GM06990 (cell line): ENCODE data around the gene DZANK1.
A peak's percentile ranks its signal among the peaks of the same experiment; 100 is the strongest.

Experiments
- DNase-seq: peaks from one replicate; pipeline ENCODE4 v3.0.0-alpha.2; 2011; ENCODE audit not compliant: insufficient read length; ENCODE audit errors: extremely low read depth
- H3K27me3 ChIP-seq: replicated peaks from 2 replicates; pipeline ENCODE4 v1.6.0; 2011; ENCODE audit warnings: low read length; ENCODE audit not compliant: control insufficient read depth, insufficient read depth
- H3K36me3 ChIP-seq: 2 replicates; pipeline ENCODE4 v1.5.1; 2011; ENCODE audit warnings: low read length; ENCODE audit not compliant: control insufficient read depth, insufficient read depth
- H3K4me3 ChIP-seq: replicated peaks from 2 replicates; pipeline ENCODE4 v1.5.1; 2011; ENCODE audit warnings: low read depth, mild to moderate bottlenecking, control low read depth, low read length
- TF ChIP-seq, protein P1 (sequence below): IDR thresholded peaks from 2 replicates; pipeline ENCODE4 v1.5.1; 2011; ENCODE audit warnings: low read length, control low read depth, mild to moderate bottlenecking, inconsistent platforms; ENCODE audit not compliant: insufficient read depth, poor library complexity, severe bottlenecking

The DZANK1 gene

DNA sequence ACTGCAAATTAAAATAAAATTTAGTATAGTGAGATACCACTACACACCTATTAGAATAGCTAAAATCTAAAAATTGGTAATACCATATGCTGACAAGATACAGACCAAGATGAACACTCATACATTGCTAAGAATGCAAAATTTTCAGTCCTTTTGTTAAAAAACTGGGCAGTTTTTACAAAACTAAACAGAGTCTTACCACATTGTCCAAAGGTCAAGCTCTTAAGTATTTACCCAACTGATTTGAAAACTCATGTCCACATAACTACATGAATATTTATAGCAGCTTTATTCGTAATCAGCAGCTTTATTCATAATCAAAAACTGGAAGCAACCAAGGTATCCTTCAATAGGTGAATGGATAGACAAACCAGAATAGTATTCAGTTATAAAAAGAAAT, 10.4 kb upstream of the DZANK1 start:
- TF ChIP-seq, protein P1, sequence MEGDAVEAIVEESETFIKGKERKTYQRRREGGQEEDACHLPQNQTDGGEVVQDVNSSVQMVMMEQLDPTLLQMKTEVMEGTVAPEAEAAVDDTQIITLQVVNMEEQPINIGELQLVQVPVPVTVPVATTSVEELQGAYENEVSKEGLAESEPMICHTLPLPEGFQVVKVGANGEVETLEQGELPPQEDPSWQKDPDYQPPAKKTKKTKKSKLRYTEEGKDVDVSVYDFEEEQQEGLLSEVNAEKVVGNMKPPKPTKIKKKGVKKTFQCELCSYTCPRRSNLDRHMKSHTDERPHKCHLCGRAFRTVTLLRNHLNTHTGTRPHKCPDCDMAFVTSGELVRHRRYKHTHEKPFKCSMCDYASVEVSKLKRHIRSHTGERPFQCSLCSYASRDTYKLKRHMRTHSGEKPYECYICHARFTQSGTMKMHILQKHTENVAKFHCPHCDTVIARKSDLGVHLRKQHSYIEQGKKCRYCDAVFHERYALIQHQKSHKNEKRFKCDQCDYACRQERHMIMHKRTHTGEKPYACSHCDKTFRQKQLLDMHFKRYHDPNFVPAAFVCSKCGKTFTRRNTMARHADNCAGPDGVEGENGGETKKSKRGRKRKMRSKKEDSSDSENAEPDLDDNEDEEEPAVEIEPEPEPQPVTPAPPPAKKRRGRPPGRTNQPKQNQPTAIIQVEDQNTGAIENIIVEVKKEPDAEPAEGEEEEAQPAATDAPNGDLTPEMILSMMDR: no peak
- peaks cover 7% of the 10 kb centered on the region for H3K36me3 ChIP-seq
- H3K27me3 ChIP-seq: no peaks in the 10 kb centered on the region
- DNase-seq: no peak
- H3K4me3 ChIP-seq: no peak overlapping the region

DNA sequence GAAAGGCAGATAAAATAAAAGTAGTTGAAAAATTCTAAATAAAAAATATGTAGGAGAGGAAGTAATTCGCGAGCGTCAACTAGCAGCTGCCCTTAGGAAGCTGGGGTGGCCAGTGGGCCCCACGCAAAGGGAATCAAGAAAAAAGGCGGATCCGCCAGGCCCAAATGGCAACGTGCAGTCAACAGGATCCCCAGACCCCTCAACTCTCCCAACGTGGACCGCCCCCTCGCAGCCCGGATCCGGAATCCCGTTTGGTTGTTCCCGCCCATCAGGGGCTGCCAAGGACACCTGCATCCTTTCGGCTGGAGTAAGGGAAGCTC, 296 bp downstream of the DZANK1 start:
- Histone ChIP-seq H3K27me3 (no peaks in the 10 kb centered on the region), H3K36me3 (peaks cover 5% of the 10 kb centered on the region), H3K4me3 (peak overlapping the region; percentile 93)
- TF ChIP-seq, protein P1: no peak
- no peak for DNase-seq

DNA sequence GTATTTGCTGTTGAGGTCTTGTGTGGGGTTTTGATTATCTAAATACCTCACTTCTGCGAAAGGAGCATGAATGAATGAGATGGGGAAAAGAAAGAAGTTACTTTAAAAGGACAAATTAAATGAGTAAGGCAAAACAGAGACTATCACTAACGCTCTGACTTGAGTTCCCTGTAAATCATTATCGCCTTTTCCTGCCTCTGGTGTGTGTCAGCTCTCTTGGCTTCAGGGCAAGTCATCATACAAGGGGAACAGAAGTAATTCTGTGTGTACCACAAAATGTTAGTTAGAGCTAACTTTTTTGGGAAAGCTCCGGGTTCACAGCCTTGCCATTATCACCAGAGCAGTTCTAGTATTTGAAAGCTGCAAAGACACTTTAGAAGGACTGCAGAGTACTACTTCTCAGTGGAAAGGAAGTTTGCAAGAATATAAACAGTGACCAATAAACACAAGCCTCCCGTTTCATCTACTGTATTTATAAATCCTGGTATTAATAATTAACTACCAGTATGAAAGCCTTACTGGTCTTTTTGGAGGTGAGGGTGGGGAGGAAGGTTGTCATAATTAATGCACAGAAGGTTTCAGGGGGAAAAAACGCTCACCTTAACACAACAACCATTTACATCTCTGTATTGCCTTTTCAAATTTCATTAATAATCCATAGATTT, 1.2 kb downstream of the DZANK1 start:
- TF ChIP-seq, protein P1: no peak
- Histone ChIP-seq H3K4me3 (no peak overlapping the region), H3K36me3 (peaks cover 2% of the 10 kb centered on the region; the same call in 1 of the 2 replicates), H3K27me3 (no peaks in the 10 kb centered on the region)
- no peak for DNase-seq

DNA sequence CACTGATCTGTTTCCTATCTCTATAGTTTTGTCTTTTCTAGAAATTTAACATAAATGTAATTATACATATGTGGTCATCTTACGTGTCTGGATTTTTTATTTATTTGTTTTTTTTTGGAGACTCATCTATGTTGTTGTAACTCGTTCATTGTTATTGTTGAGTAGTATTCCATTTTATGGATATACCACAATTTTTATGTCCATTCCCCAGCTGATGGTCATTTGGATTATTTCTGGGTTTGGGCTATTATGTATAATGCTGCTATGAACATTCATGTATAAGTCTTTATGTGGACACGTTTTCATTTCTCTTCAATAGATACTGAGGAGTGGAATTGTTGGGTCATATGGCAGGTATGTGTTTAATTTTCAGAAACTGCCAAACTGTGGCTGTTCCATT, 10.2 kb downstream of the DZANK1 start:
- H3K27me3 ChIP-seq: no peaks in the 10 kb centered on the region
- no peaks in the 10 kb centered on the region for H3K36me3 ChIP-seq
- DNase-seq: no peak
- TF ChIP-seq, protein P1: no peak
- no peak overlapping the region for H3K4me3 ChIP-seq

DNA sequence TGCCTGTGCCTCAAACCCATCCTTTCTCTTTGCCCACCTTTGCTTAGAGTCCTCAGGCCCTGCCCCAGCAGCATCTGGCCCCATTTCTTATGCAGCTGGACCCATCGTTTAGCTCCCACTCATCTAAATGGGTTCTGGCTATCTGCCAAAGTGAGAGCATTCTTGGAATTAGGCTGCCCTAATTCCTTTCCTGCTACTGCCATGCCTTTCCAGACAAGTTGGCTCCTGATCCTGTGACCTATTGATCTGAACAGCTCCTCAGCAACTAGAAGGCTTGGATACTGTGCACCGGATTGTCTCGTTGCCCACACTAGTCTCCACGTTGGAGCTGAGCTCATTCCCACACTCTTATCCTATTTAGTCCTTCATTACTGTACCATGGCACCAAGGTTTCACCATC, 22.9 kb downstream of the DZANK1 start:
- Histone ChIP-seq H3K36me3 (no peaks in the 10 kb centered on the region), H3K4me3 (no peak overlapping the region), H3K27me3 (no peaks in the 10 kb centered on the region)
- TF ChIP-seq, protein P1: no peak
- no peak for DNase-seq

DNA sequence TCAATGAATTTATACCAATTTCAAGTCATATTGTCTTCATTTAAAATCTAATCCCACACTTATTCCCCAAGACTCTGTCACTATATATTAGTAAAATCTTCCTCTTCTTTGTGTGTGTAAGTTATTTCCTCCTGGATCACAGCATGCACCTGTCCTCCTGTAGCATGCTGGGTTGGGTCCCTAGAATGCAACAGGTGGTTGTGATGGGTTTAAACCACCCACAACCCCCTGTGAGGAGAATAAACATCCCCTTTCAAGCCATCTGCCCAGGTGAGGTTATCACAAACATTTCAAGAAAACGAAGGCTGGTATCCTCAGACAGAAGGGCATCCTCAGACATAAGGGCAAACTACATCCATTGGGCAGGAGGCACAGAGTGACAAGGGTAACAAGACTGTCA, 26.4 kb downstream of the DZANK1 start:
- H3K4me3 ChIP-seq: no peak overlapping the region
- H3K36me3 ChIP-seq: no peaks in the 10 kb centered on the region
- TF ChIP-seq, protein P1: no peak
- no peaks in the 10 kb centered on the region for H3K27me3 ChIP-seq
- no peak for DNase-seq
